SK-N-MC (cell line): ENCODE data around the gene NEUROD2.

ENCODE experiments used
- EZH2 ChIP-seq: fragments of 200-600 bp; sonication (generic); IDR thresholded peaks from one replicate; pipeline ENCODE4 v1.6.1; 2017; ENCODE audit warnings: antibody characterized with exemption
- POLR2AphosphoS5 ChIP-seq: IDR thresholded peaks from 2 replicates; pipeline ENCODE4 v1.6.1; 2012; ENCODE audit warnings: mild to moderate bottlenecking, low read depth, low read length, borderline replicate concordance

GRCh38 chr17:39633570-39634183 is 26.0 kb upstream of the NEUROD2 start:
- TF ChIP-seq POLR2AphosphoS5: no peak
- no peak for TF ChIP-seq EZH2
